Measurements from ENCODE around the gene FGF1.

FGF1 gene

DNA sequence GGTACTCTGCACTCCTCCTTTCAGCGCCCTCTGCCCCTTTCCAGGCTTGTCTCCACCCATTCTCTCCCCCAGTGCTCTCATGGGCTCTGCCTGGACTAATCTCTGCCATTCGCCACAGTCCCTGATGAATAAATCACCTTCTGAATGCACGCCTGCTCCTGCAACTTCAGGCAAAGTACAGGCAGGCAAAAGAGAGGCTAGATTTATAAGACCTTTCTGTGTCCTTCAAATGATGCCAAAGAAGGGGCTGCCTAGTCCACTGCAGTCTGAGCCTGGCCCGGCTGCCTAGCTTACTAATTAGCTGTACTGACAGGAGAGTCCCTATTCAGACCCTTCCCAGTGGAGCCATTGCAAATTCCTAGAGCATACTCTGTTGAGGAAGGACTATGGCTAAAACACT is 7.4 kb downstream of the FGF1 start:
- no peaks in the 10 kb centered on the region for H3K27me3 ChIP-seq
- no peaks in the 10 kb centered on the region for H3K36me3 ChIP-seq
- peaks cover 0 to 5% (median 0%) of the 10 kb centered on the region in 11 experiments; a peak in 2 of 22 replicates for H3K9me3 ChIP-seq (replicated peaks in 1 of 11)
- no peak overlapping the region for H3K27ac ChIP-seq
- no peaks in the 10 kb centered on the region for H4K20me1 ChIP-seq
- no peak overlapping the region for H3K4me3 ChIP-seq
- TF ChIP-seq Cebpa-rat (IDR thresholded peaks at IDR 0.05) = no peak
- no peaks in the 10 kb centered on the region for H3K4me1 ChIP-seq
- H3K9ac ChIP-seq = no peak overlapping the region
- H3K4me2 ChIP-seq = no peak overlapping the region

DNA sequence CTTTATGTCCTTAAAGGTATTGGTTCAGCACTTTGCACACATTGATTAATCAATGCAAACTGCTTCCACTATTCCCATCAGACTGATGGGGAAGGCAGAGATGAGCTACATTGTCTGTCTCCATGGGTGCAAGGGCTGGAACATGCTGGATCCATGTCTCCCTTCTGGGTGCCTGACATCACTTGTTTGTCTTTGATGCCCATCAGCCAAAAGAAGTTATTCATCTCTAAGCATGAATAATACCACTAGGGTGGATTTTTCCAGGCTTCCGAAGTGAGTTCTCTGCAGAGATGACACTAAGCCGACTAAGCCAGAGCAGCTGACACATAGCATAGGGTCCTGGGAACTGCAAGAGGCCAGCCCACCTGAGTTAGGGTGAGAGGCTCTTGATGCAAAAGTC is 8.7 kb downstream of the FGF1 start:
- Histone ChIP-seq H3K36me3 (no peaks in the 10 kb centered on the region), H3K9ac (no peak overlapping the region), H3K4me3 (no peak overlapping the region), H3K4me2 (no peak overlapping the region), H3K9me3 (replicated peaks in 1 of 11) (peaks cover 0 to 5% (median 0%) of the 10 kb centered on the region in 11 experiments; a peak in 2 of 22 replicates), H4K20me1 (no peaks in the 10 kb centered on the region), H3K27me3 (no peaks in the 10 kb centered on the region), H3K27ac (no peak overlapping the region), H3K4me1 (no peaks in the 10 kb centered on the region)
- no peak for TF ChIP-seq Cebpa-rat (IDR thresholded peaks at IDR 0.05)

DNA sequence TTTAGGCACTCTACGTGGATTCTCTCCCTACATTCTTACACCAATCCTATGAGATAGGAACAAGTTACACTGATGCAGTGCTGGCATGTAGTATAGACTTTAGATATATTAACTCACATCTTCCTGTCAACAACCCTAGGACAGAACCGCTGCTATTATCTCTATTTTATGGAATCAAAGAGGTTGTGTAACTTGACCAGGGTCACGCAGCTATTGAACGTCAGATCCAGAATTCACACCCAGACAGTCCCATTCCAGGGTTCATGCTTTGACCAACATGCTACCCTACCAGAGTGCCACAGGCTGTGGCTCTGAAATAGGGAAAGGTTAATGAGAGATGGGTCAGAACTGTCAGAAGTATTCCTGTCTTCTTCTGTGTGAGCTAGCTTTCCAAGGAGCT is 9.6 kb downstream of the FGF1 start:
- H3K27me3 ChIP-seq = no peaks in the 10 kb centered on the region
- no peak overlapping the region for H3K27ac ChIP-seq
- H4K20me1 ChIP-seq = no peaks in the 10 kb centered on the region
- no peaks in the 10 kb centered on the region for H3K4me1 ChIP-seq
- H3K4me3 ChIP-seq = no peak overlapping the region
- H3K9ac ChIP-seq = no peak overlapping the region
- no peak overlapping the region for H3K4me2 ChIP-seq
- H3K9me3 ChIP-seq (replicated peaks in 1 of 11) = peaks cover 0 to 5% (median 0%) of the 10 kb centered on the region in 11 experiments; a peak in 2 of 22 replicates
- TF ChIP-seq Cebpa-rat (IDR thresholded peaks at IDR 0.05) = no peak
- no peaks in the 10 kb centered on the region for H3K36me3 ChIP-seq

DNA sequence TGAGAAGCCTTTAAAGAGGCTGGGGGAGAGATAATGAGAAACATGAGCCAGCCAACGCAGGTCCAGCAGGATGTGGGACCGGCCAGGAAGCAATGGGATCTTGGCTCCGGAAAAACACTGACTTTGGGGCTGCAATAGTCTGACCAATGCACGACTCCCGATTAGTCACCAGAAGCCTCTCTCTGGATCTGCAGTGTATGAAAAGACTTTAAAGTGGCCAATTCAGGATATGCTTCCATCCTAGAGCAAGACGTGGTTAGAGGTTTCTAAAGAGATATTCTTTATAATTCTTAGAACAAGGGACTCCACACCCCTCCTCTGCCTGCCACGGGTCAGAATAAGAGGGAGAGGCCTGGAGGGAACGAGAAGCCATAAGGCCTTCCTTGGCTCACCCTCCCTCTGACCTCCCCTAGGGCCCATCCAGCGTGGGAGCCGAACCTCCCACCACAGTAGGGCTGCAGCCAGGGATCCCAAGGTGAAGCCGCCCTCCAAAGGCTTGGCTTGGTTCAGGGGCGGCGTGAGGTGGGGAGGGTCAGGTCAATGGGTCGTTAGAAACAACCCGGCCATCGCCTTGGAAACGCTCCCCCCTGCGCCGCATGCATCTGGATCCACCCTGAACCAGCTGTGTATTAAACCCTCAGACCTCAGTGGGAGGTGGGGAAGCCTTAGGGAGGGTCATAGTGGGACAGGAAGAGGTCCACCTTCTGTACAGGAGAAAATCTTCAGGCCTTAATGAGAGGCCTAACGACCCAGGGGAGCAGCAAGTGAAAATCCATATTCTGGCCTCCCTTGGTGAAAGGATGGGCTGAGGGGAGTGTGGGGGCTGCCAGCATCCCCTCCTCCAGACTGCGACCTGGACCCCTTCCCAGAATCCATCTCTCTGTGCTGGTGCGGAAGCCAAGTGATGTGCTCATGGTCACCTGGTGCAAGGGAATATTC is 11.1 kb downstream of the FGF1 start:
- no peaks in the 10 kb centered on the region for H3K27me3 ChIP-seq
- H3K4me3 ChIP-seq = no peak overlapping the region
- no peak for TF ChIP-seq Cebpa-rat (IDR thresholded peaks at IDR 0.05)
- H3K9ac ChIP-seq = no peak overlapping the region
- H3K27ac ChIP-seq = no peak overlapping the region
- H3K4me1 ChIP-seq = no peaks in the 10 kb centered on the region
- peaks cover 0 to 1% (median 0%) of the 10 kb centered on the region in 11 experiments; a peak in 2 of 22 replicates for H3K9me3 ChIP-seq (replicated peaks in 1 of 11)
- no peaks in the 10 kb centered on the region for H4K20me1 ChIP-seq
- no peaks in the 10 kb centered on the region for H3K36me3 ChIP-seq
- no peak overlapping the region for H3K4me2 ChIP-seq

DNA sequence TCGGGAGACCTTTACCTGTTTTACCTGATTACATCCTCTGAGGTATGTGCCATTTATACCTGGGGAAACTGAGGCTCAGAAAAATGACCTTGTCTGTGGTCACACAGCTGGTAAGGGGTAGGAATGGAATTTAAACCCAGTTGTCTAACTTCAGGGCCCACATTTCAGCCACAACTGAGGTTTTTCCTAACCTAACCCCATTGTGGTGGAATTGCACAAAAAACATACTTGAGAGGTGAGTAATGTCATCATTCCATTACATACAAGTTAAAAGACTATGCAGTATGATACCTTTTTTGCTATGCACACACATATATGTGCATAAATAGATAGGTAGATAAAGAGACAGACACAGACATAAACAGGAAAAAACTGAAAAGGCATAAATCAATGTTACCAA is 14.1 kb downstream of the FGF1 start:
- H3K4me1 ChIP-seq = no peaks in the 10 kb centered on the region
- H3K9me3 ChIP-seq (replicated peaks in 1 of 11) = no peaks in the 10 kb centered on the region
- H3K27me3 ChIP-seq = no peaks in the 10 kb centered on the region
- no peak overlapping the region for H3K9ac ChIP-seq
- no peak overlapping the region for H3K27ac ChIP-seq
- H4K20me1 ChIP-seq = no peaks in the 10 kb centered on the region
- H3K4me3 ChIP-seq = no peak overlapping the region
- TF ChIP-seq Cebpa-rat (IDR thresholded peaks at IDR 0.05) = no peak
- H3K36me3 ChIP-seq = no peaks in the 10 kb centered on the region
- no peak overlapping the region for H3K4me2 ChIP-seq

DNA sequence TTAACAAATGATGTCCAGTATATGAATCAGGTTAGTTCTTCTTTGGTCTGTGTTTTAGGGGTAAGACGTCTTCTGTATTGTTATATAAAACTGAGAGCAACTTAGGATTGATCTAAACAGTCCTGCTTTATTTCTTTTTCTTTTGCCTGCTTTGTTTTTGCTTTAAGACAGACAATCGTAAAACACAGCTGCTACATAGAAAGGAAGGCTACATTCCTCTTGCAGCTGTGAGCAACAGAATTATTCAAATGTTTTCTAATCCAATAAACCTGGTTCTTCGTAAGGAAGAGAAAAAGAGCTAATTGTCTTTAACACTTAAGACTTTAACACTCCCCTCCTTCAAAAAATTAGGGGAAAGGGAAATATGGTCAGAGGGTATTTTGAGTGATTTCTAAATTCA is 14.6 kb downstream of the FGF1 start:
- TF ChIP-seq Cebpa-rat (IDR thresholded peaks at IDR 0.05) = no peak
- Histone ChIP-seq H3K9ac (no peak overlapping the region), H3K4me2 (no peak overlapping the region), H3K4me1 (no peaks in the 10 kb centered on the region), H3K9me3 (replicated peaks in 1 of 11) (no peaks in the 10 kb centered on the region), H3K27ac (no peak overlapping the region), H3K27me3 (no peaks in the 10 kb centered on the region), H4K20me1 (no peaks in the 10 kb centered on the region), H3K36me3 (no peaks in the 10 kb centered on the region), H3K4me3 (no peak overlapping the region)

DNA sequence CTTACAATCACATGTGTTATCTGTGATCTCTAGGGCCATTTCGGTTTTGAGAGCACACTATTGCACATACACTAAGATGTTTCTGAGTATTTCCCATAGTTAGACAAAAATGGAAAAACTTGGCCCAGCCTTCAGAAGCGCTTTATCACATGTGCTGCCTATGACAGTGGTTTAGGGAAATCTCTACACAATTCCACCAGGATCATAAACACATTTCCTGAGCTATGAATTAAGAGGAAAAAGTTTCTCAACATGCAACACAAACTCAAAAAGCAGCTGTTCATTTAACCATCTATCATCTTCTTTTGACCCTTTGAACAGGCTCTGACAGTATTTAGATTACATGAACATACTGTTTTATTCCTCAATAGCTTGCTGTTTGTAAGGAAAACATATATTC is 15.1 kb downstream of the FGF1 start:
- H4K20me1 ChIP-seq = no peaks in the 10 kb centered on the region
- no peak overlapping the region for H3K27ac ChIP-seq
- H3K9ac ChIP-seq = no peak overlapping the region
- no peaks in the 10 kb centered on the region for H3K9me3 ChIP-seq (replicated peaks in 1 of 11)
- no peaks in the 10 kb centered on the region for H3K27me3 ChIP-seq
- H3K4me3 ChIP-seq = no peak overlapping the region
- TF ChIP-seq Cebpa-rat (IDR thresholded peaks at IDR 0.05) = no peak
- H3K4me2 ChIP-seq = no peak overlapping the region
- H3K36me3 ChIP-seq = no peaks in the 10 kb centered on the region
- no peaks in the 10 kb centered on the region for H3K4me1 ChIP-seq

DNA sequence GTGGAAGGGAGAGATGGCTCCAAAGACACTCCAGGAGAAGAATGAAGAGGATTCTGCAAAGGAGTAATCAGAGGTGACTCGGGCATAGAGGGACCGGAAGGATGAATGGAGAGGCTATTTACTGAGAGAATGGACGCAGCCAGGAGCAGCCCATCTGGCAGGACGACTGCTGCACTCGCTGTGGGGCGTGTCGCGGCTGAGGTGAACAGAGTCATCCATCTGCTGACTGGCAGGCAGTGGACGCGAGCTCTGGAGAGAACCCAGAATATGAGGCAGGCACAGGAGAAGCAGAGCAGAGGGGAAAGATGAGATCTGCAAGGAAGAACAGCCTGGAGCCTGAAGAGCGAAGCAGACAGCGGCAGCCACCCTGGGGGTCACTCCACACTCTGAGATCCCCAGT is 16.4 kb downstream of the FGF1 start:
- H3K4me2 ChIP-seq = no peak overlapping the region
- no peak overlapping the region for H3K4me3 ChIP-seq
- H3K9ac ChIP-seq = no peak overlapping the region
- H4K20me1 ChIP-seq = no peaks in the 10 kb centered on the region
- no peak overlapping the region for H3K27ac ChIP-seq
- no peaks in the 10 kb centered on the region for H3K27me3 ChIP-seq
- H3K9me3 ChIP-seq (replicated peaks in 1 of 11) = no peaks in the 10 kb centered on the region
- H3K4me1 ChIP-seq = peaks cover 0 to 4% (median 1%) of the 10 kb centered on the region in 10 experiments; a peak in 7 of 20 replicates
- TF ChIP-seq Cebpa-rat (IDR thresholded peaks at IDR 0.05) = no peak
- H3K36me3 ChIP-seq = no peaks in the 10 kb centered on the region

DNA sequence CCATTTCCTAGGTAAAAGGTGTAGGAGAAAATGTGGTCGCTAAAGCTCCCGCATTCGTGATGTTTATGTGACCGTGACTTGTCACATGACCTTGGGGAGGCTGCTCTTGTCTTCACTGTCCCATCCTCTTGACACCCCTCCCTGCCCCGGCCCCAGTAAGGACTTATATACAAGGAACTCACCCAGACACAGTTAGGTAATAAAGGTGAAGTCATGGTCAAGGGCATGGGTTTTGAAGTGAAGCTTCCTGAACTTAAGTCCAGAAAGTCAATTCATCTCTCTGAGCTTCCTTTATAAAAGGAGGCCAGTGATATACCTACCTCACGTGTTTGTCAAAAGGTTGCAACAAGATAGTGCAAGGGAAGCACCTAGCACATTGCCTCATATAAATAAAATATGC is 17.6 kb downstream of the FGF1 start:
- H3K27me3 ChIP-seq = no peaks in the 10 kb centered on the region
- no peak overlapping the region for H3K27ac ChIP-seq
- no peak for TF ChIP-seq Cebpa-rat (IDR thresholded peaks at IDR 0.05)
- peaks cover 0 to 14% (median 2%) of the 10 kb centered on the region in 10 experiments; a peak in 8 of 20 replicates for H3K4me1 ChIP-seq
- no peaks in the 10 kb centered on the region for H3K9me3 ChIP-seq (replicated peaks in 1 of 11)
- no peaks in the 10 kb centered on the region for H3K36me3 ChIP-seq
- H3K9ac ChIP-seq = no peak overlapping the region
- H3K4me2 ChIP-seq = no peak overlapping the region
- H4K20me1 ChIP-seq = no peaks in the 10 kb centered on the region
- no peak overlapping the region for H3K4me3 ChIP-seq

DNA sequence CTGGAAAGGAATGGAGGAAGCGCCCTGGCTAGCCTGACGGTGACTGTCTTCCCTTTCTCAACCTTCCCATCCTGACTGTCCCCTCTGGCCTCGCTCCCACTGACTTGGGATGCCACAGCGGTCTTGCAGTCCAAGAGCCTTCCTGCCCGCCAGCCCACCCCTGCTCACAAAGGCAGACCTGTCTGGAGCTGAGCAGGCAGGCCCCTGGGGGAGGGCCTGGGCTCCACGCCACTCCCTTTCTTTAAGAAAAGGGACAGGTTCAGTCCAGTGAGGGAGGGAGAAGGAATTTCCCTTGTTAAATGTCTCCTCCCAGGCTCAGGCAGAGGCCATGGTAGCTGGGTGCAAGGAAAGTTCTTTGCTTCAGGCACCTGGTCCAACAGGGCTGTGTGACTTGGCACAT is 18.1 kb downstream of the FGF1 start:
- Histone ChIP-seq H4K20me1 (no peaks in the 10 kb centered on the region), H3K36me3 (no peaks in the 10 kb centered on the region), H3K4me2 (no peak overlapping the region), H3K27ac (no peak overlapping the region), H3K4me1 (peaks cover 0 to 20% (median 2%) of the 10 kb centered on the region in 10 experiments; a peak in 8 of 20 replicates), H3K9me3 (replicated peaks in 1 of 11) (no peaks in the 10 kb centered on the region), H3K27me3 (no peaks in the 10 kb centered on the region), H3K4me3 (no peak overlapping the region), H3K9ac (no peak overlapping the region)
- no peak for TF ChIP-seq Cebpa-rat (IDR thresholded peaks at IDR 0.05)
